Mesothelial cell of epicardium (in vitro differentiated cells): ENCODE measurements around the gene FCMR. TPM values are rescaled to one million over a fixed set of nuclear protein-coding genes. Genes with fewer than 3 reads are reported as not detected.
"Not testable (repeated sequence)": the region's sequence is repeated elsewhere in the genome, so short reads cannot be mapped to it uniquely, and the experiment has no call there.

Experiments used
- DNase-seq, 2 experiments: peaks; one replicate each; pipeline ENCODE4 v3.0.0; 2021; ENCODE audit warnings: low spot score in 2 of 2; ENCODE audit not compliant: unreplicated experiment in 2 of 2
- H3K27ac Mint-ChIP-seq: 2 replicates; pipeline ENCODE4 v1.8.0; 2021; ENCODE audit warnings: mixed read lengths
- H3K27me3 Mint-ChIP-seq: 2 replicates; pipeline ENCODE4 v1.8.0; 2021; ENCODE audit warnings: low read depth, mixed read lengths
- H3K36me3 Mint-ChIP-seq: 2 replicates; pipeline ENCODE4 v1.8.0; 2021; ENCODE audit warnings: mixed read lengths
- H3K4me1 Mint-ChIP-seq: 2 replicates; pipeline ENCODE4 v1.8.0; 2021; ENCODE audit warnings: mixed read lengths
- H3K4me3 Mint-ChIP-seq: 2 replicates; pipeline ENCODE4 v1.8.0; 2021; ENCODE audit warnings: mild to moderate bottlenecking, moderate library complexity, mixed read lengths
- H3K9me3 Mint-ChIP-seq: 2 replicates; pipeline ENCODE4 v1.8.0; 2021; ENCODE audit warnings: mixed read lengths
- CTCF ChIP-seq: fragments of 200-600 bp; sonication (generic); IDR thresholded peaks from one replicate; pipeline ENCODE4 v1.5.0; 2021; ENCODE audit warnings: antibody characterized with exemption; ENCODE audit not compliant: unreplicated experiment
- total RNA-seq: library from RNA; stranded (reverse); gene quantifications from 3 replicates; pipeline ENCODE4 v1.2.1, GENCODE V29; 2021

Gene FCMR
- total RNA-seq, 1 donor from 2014 or later: not detected

DNA sequence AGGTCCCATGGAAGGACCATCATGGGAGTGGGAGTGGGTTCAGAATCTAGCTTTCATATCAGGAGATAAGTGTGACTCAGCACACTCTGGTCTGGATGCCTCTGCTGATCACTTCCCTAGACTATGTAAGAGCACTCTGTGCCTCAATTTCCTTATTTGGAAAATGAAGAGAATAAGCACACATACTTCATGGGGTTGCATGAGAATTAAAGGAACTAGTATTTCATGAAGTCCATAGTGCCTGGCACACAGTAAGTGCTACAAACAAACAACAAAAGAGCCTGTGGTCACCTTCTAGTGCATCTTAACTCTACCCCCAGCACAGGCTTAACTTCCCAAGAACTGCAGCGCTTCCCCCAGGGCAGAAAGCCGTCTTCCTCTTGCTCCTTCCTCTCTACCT, 65.9 kb downstream of the FCMR start:
- H3K4me3 Mint-ChIP-seq: no peak overlapping the region
- H3K9me3 Mint-ChIP-seq: peaks cover 31% of the 10 kb centered on the region

GRCh38 chr1:206854401-206855129, 67.2 kb downstream of the FCMR start:
- no peak overlapping the region for H3K4me3 Mint-ChIP-seq
- no peak overlapping the region for H3K27ac Mint-ChIP-seq
- no peaks in the 10 kb centered on the region for H3K36me3 Mint-ChIP-seq
- peaks cover 40% of the 10 kb centered on the region for H3K9me3 Mint-ChIP-seq
- H3K4me1 Mint-ChIP-seq: no peaks in the 10 kb centered on the region
- peaks cover 53% of the 10 kb centered on the region for H3K27me3 Mint-ChIP-seq
- no peak for TF ChIP-seq CTCF
- DNase-seq: no peak

More for the DNA sequence above, 65.9 kb downstream of the FCMR start:
- Mint-ChIP-seq H3K4me1 (no peaks in the 10 kb centered on the region), H3K27me3 (peaks cover 52% of the 10 kb centered on the region), H3K27ac (no peak overlapping the region), H3K36me3 (no peaks in the 10 kb centered on the region)
- no peak for DNase-seq
- TF ChIP-seq CTCF: no peak

DNA sequence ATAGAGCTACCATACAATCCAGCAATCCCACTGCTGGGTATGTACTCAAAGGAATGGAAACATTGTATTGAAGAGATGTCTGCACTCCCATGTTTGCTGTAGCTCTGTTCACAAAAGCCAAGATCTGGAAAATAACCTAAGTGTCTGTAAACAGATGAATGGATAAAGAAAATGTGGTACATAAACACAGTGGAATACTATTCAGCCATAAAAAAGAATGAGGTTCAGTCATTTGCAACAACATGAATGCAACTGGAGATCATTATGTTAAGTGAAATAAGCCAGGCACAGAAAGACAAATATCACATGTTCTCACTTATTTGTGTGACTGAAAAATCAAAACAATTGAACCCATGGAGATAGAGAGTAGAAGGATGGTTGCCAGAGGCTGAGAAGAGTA, 68.0 kb downstream of the FCMR start:
- Mint-ChIP-seq H3K9me3 (peaks cover 46% of the 10 kb centered on the region), H3K27me3 (peaks cover 50% of the 10 kb centered on the region)
- not testable (repeated sequence) for H3K27ac Mint-ChIP-seq, H3K36me3 Mint-ChIP-seq, DNase-seq, H3K4me1 Mint-ChIP-seq, H3K4me3 Mint-ChIP-seq

Other genes starting within 250 kb of the FCMR start
- 59.0 to 60.2 TPM (median 59.1 TPM) in 3 replicates for gene MAPKAPK2, start 237.0 kb downstream of the FCMR start, total RNA-seq
- gene IL19, start 151.2 kb downstream of the FCMR start, total RNA-seq: not detected in 3 replicates
- gene IL10, start 149.4 kb downstream of the FCMR start, total RNA-seq: not detected in 3 replicates
- gene IL20, start 56.3 kb downstream of the FCMR start, total RNA-seq: not detected in 3 replicates
- gene IL24, start 24.5 kb downstream of the FCMR start, total RNA-seq: not detected in 3 replicates
- not detected in 3 replicates for gene PIGR, start 24.5 kb upstream of the FCMR start, total RNA-seq
- not detected in 3 replicates for gene FCAMR, start 48.5 kb upstream of the FCMR start, total RNA-seq
- gene C1orf116, start 110.8 kb upstream of the FCMR start, total RNA-seq: 0.44 to 0.67 TPM (median 0.57 TPM) in 3 replicates
- gene YOD1, start 129.3 kb upstream of the FCMR start, total RNA-seq: 9.6 to 10.3 TPM (median 10.1 TPM) in 3 replicates
- gene PFKFB2, start 131.3 kb upstream of the FCMR start, total RNA-seq: 12.5 to 13.6 TPM (median 12.7 TPM) in 3 replicates
- gene C4BPB, start 166.9 kb upstream of the FCMR start, total RNA-seq: 0.47 to 0.78 TPM in 2 of 3 replicates, not detected in the other
- 0.09 to 0.20 TPM (median 0.16 TPM) in 3 replicates for gene C4BPA, start 182.3 kb upstream of the FCMR start, total RNA-seq